NB4 (cell line): ENCODE data around the gene CSNK1A1L.

Source experiments
- DNase-seq: peaks from one replicate; pipeline ENCODE4 v3.0.0; 2010; ENCODE audit warnings: low read depth
- H3K4me3 ChIP-seq: one replicate; pipeline ENCODE4 v1.5.1; 2011; ENCODE audit warnings: mild to moderate bottlenecking, low read depth, low read length, moderate library complexity
- MYC ChIP-seq: IDR thresholded peaks from 2 replicates; pipeline ENCODE4 v1.6.1; 2011; ENCODE audit warnings: low read depth, low read length
- POLR2A ChIP-seq: IDR thresholded peaks from 2 replicates; pipeline ENCODE4 v1.6.1; 2011; ENCODE audit warnings: mild to moderate bottlenecking; ENCODE audit not compliant: insufficient read length; ENCODE audit errors: extremely low read depth
- TF ChIP-seq, protein P1 (sequence below): IDR thresholded peaks from 2 replicates; pipeline ENCODE4 v1.6.1; 2011; ENCODE audit warnings: low read depth, low read length
- TF ChIP-seq, protein P2 (sequence below): IDR thresholded peaks from one replicate; pipeline ENCODE4 v1.5.1; 2012; ENCODE audit warnings: low read depth, low read length

Gene CSNK1A1L

GRCh38 chr13:37107456-37107855 is 2.0 kb upstream of the CSNK1A1L start:
- DNase-seq = no peak
- no peak overlapping the region for H3K4me3 ChIP-seq
- TF ChIP-seq, protein P1, sequence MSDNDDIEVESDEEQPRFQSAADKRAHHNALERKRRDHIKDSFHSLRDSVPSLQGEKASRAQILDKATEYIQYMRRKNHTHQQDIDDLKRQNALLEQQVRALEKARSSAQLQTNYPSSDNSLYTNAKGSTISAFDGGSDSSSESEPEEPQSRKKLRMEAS = no peak
- TF ChIP-seq POLR2A = no peak
- TF ChIP-seq, protein P2, sequence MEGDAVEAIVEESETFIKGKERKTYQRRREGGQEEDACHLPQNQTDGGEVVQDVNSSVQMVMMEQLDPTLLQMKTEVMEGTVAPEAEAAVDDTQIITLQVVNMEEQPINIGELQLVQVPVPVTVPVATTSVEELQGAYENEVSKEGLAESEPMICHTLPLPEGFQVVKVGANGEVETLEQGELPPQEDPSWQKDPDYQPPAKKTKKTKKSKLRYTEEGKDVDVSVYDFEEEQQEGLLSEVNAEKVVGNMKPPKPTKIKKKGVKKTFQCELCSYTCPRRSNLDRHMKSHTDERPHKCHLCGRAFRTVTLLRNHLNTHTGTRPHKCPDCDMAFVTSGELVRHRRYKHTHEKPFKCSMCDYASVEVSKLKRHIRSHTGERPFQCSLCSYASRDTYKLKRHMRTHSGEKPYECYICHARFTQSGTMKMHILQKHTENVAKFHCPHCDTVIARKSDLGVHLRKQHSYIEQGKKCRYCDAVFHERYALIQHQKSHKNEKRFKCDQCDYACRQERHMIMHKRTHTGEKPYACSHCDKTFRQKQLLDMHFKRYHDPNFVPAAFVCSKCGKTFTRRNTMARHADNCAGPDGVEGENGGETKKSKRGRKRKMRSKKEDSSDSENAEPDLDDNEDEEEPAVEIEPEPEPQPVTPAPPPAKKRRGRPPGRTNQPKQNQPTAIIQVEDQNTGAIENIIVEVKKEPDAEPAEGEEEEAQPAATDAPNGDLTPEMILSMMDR = no peak
- TF ChIP-seq MYC = no peak

- TF ChIP-seq MYC (no peak), POLR2A (no peak)
- TF ChIP-seq, protein P2 = no peak
- TF ChIP-seq, protein P1 = no peak
- no peak overlapping the region for H3K4me3 ChIP-seq
- DNase-seq = no peak
Measured at GRCh38 chr13:37106642-37107041, 1.2 kb upstream of the CSNK1A1L start.

- TF ChIP-seq, protein P1 = no peak
- TF ChIP-seq POLR2A = no peak
- TF ChIP-seq, protein P2 = no peak
- TF ChIP-seq MYC = no peak
- DNase-seq = no peak
- no peak overlapping the region for H3K4me3 ChIP-seq
Measured at GRCh38 chr13:37102896-37103295, 2.6 kb downstream of the CSNK1A1L start.

GRCh38 chr13:37101201-37101600 is 4.3 kb downstream of the CSNK1A1L start:
- no peak for DNase-seq

DNA sequence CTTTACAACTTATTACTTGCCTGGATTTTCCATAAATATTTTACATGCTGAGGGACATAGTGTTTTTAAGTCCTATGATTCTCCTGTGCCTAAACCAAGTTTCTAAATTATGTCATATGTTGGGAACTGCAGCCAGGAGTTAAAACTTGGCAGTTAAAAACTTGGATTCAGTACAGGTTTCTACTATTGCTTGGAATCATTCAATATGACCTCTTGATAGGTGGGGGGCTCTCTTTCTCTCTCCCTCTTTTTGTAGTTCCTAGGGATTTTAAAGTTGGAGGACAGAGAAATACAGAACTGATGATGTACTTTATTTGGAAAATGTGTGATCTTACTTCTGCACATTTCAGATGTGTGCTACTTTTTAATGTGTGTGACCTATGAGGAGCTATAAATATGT is 4.7 kb downstream of the CSNK1A1L start:
- TF ChIP-seq, protein P1 = no peak
- no peak for TF ChIP-seq POLR2A
- no peak for DNase-seq
- H3K4me3 ChIP-seq = no peak overlapping the region

More at GRCh38 chr13:37101201-37101600, 4.3 kb downstream of the CSNK1A1L start:
- TF ChIP-seq, protein P2 = no peak
- TF ChIP-seq, protein P1 = no peak
- no peak for TF ChIP-seq POLR2A
- TF ChIP-seq MYC = no peak
- no peak overlapping the region for H3K4me3 ChIP-seq

DNA sequence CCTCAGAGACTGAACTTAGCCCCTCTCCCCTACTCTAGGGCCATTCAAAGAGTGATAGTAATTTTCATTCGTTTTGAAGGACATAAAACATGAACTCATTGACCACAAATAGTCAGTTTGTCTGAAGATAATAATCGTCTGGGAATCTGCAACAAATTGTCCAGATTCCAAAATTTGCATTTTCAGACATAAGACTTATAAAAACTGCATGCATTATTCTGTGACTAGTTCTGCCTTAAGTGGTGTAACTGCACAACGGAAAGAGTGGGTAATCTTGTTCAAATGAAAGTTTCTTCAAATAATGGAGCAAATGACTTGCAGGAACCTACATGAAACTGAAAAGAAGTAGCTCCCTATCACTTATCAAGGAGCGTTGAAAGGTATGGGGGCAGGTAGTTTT is 8.4 kb downstream of the CSNK1A1L start:
- DNase-seq = no peak

More for the DNA sequence above, 8.4 kb downstream of the CSNK1A1L start:
- TF ChIP-seq POLR2A = no peak
- TF ChIP-seq, protein P2 = no peak
- TF ChIP-seq MYC = no peak
- TF ChIP-seq, protein P1 = no peak
- H3K4me3 ChIP-seq = no peak overlapping the region
